Measurements from ENCODE around the gene GATAD2B. TPM values are rescaled to one million over a fixed set of nuclear protein-coding genes. Genes with fewer than 3 reads are reported as not detected.

Gene GATAD2B
- total RNA-seq (10 to 100 TPM; 14.1 to 73.0 (median 58.3) TPM), polyA plus RNA-seq (10 to 100 TPM; 11.2 to 22.0 TPM)
- long read RNA-seq, donor 1, partial matches to known transcripts = 1 of 6 reads
- long read RNA-seq, donor 1, other reads (novel, unspliced or antisense) = 5 of 6 reads
- long read RNA-seq, donor 2, full-length matches to known transcripts = 2 of 11 reads
- long read RNA-seq, donor 2, partial matches to known transcripts = 9 of 11 reads
- long read RNA-seq, donor 2, other reads (novel, unspliced or antisense) = 0 of 11 reads
- long read RNA-seq, donor 3, partial matches to known transcripts = 1 of 17 reads
- long read RNA-seq, donor 3, other reads (novel, unspliced or antisense) = 16 of 17 reads

GRCh38 chr1:153922972-153923925 is at the start of gene GATAD2B:
TSS of gene GATAD2B (minus strand) at chr1:153922972. CDS start at chr1:153828347, 94,625 bp downstream.
- peak within 1 kb of the TSS; percentile 96 for H3K4me3 ChIP-seq
- H3K9me3 ChIP-seq = no peaks in the 10 kb centered on the region
- no peaks in the 10 kb centered on the region for H3K27me3 ChIP-seq
- WGBS, 3 donors = 0 to 1% (median 0%) methylated on average over 50 to 53 of the region's 53 CpGs
- H3K36me3 ChIP-seq = no peaks in the 10 kb centered on the region
- no peaks in the 10 kb centered on the region for H3K4me1 ChIP-seq (ENCODE audit: insufficient read depth)
- H3K27ac ChIP-seq = peak within 1 kb of the TSS; percentile 83 to 84
- intact Hi-C loops (cut with DNase I) = no loop called here
- TF ChIP-seq CTCF (IDR thresholded peaks at IDR 0.05) = no peak
- no peak for TF ChIP-seq EP300 (IDR thresholded peaks at IDR 0.05)
- TF ChIP-seq POLR2A (IDR thresholded peaks at IDR 0.05) = peak; percentile 49
- peak; percentile 99 to 100 (median 99) for DNase-seq

- 48 to 79% (median 51%) methylated on average over 2 of the region's 2 CpGs for WGBS, 3 donors
- H3K9me3 ChIP-seq = no peaks in the 10 kb centered on the region
- intact Hi-C loops (cut with DNase I) = no loop called here
- DNase-seq = no peak
- peaks cover 4% of the 10 kb centered on the region for H3K4me1 ChIP-seq (ENCODE audit: insufficient read depth)
- no peaks in the 10 kb centered on the region for H3K36me3 ChIP-seq
- TF ChIP-seq CTCF (IDR thresholded peaks at IDR 0.05) (no peak), POLR2A (IDR thresholded peaks at IDR 0.05) (no peak), EP300 (IDR thresholded peaks at IDR 0.05) (no peak)
- H3K27me3 ChIP-seq = no peaks in the 10 kb centered on the region
- H3K4me3 ChIP-seq = no peak overlapping the region
- no peak overlapping the region for H3K27ac ChIP-seq
These were observed 47.6 kb upstream of the GATAD2B start for GRCh38 chr1:153970346-153970745.

GRCh38 chr1:153968972-153969371 is 46.2 kb upstream of the GATAD2B start:
- H3K4me1 ChIP-seq (ENCODE audit: insufficient read depth) = peaks cover 7% of the 10 kb centered on the region
- no peak for DNase-seq
- TF ChIP-seq EP300 (IDR thresholded peaks at IDR 0.05) (no peak), CTCF (IDR thresholded peaks at IDR 0.05) (no peak), POLR2A (IDR thresholded peaks at IDR 0.05) (no peak)
- WGBS, 3 donors = 84 to 86% (median 84%) methylated on average over 2 of the region's 2 CpGs
- H3K4me3 ChIP-seq = no peak overlapping the region
- H3K27me3 ChIP-seq = no peaks in the 10 kb centered on the region
- H3K9me3 ChIP-seq = no peaks in the 10 kb centered on the region
- H3K27ac ChIP-seq = no peak overlapping the region
- intact Hi-C loops (cut with DNase I) = loop anchor here in 1 of 4 donors (10.0 kb wide), 1 partner anchor 414 kb away; no protein-coding TSS in a partner anchor
- no peaks in the 10 kb centered on the region for H3K36me3 ChIP-seq

- Histone ChIP-seq H3K4me3 (peak overlapping the region; percentile 69), H3K4me1 (ENCODE audit: insufficient read depth) (peaks cover 7% of the 10 kb centered on the region), H3K9me3 (no peaks in the 10 kb centered on the region), H3K27me3 (no peaks in the 10 kb centered on the region), H3K27ac (peak overlapping the region; percentile 78 to 90), H3K36me3 (no peaks in the 10 kb centered on the region)
- 1 to 3% (median 2%) methylated on average over 13 of the region's 13 CpGs for WGBS, 3 donors
- no peak for TF ChIP-seq POLR2A (IDR thresholded peaks at IDR 0.05)
- no peak for TF ChIP-seq CTCF (IDR thresholded peaks at IDR 0.05)
- TF ChIP-seq EP300 (IDR thresholded peaks at IDR 0.05) = no peak
- DNase-seq = peak in 1 of 5 donors; percentile 42
- intact Hi-C loops (cut with DNase I) = loop anchor here in 1 of 4 donors (10.0 kb wide), 1 partner anchor 414 kb away; no protein-coding TSS in a partner anchor
These were observed 45.6 kb upstream of the GATAD2B start for GRCh38 chr1:153968408-153968807.

Data from ovary (tissue), 10 donors.